ENCODE data around the gene CRABP2. TPM values are rescaled to one million over a fixed set of nuclear protein-coding genes. Genes with fewer than 3 reads are reported as not detected.
A peak's percentile ranks its signal among the peaks of the same experiment; 100 is the strongest.

The CRABP2 gene
- total RNA-seq, 1 donor from 2014 or later: not detected

DNA sequence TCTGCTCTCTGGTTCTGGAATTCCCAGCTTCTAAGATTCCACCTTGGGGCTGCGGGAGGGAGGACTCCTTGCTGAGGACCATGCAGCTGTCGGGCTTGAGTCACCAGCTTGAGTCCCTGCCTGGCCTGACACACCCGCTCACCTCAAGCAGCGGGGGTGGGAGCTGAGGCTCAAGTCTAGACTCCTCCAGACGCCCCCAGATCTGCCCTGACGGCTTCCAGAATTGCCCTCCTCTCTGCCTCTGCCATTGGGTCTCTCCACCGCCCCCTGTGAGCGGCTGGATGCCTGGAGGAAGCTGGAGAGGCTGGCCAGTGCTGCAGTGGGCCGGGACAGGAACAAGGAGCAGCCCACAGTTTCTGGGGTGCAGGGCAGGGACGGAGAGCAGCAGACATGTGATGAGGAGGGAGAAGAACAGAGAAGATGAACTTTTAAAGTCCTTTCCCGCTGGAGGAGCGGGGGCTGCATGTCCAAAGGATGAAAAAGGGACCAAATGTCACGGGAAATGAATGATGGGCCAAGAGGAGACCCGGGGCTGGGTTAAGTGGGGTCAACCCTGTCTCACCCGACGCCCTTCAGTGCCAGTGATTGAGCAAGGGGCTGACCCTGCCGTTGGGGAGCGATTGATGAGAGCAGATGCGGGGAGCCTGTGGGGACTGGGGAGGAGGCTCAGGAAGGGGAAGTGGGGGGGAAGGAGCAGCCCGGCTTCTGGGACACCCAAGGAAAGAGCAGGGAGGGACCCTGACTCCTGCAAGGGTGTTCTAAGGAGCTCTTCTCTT lies 13.5 kb downstream of the CRABP2 start:
- no peak for DNase-seq (ENCODE audit: low read depth in 2 of 2)

- no peak for DNase-seq (ENCODE audit: low read depth in 2 of 2)
Observed at GRCh38 chr1:156691191-156691590, 14.2 kb downstream of the CRABP2 start.

GRCh38 chr1:156690675-156691036 lies 14.7 kb downstream of the CRABP2 start:
- no peak for DNase-seq (ENCODE audit: low read depth in 2 of 2)

- DNase-seq (ENCODE audit: low read depth in 2 of 2): no peak
Observed at GRCh38 chr1:156689953-156690674, 15.3 kb downstream of the CRABP2 start.

DNA sequence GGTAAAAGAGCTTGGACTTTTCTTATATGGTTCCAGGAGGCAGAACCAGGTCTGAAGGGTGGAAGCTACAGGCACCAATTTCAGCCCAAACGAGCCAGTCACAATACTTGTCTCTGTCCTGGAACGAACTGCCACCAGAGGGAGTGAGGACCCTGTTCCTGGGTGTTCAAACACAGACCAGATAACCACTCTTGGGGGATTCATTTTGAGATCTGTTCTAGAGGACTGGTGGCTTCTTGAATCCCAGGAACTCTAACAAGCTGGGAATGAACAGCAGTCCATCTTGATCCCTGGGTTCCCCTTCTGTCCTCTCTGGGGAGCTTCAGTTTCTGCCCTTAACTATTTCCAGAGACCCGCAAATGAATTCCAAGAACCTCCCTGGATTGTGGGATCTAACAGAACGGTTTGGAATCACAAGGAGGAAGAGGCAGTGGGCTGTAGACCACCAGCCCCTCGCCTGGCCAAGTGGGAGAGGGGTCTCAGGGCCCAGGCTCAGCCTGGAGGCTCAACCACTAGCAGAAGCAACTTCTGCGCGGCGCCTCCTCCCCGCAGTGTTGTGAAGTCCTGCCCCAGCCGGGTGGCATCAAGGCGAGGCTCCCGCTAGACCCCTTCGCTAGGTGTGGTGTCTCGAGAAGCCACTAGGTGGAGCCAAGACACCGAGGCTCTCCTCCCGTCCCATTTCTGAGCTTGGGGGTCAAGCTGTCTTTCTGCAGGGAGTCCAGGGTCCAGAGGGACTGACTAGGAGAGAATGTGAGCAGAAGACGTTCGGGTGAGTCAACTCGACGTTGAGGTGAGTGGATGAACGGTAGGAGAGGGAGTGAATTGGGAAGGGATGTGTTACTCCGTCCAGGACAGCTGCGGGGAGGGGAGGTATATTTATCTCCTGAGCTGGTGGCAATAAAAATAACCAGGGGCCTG lies 16.1 kb downstream of the CRABP2 start:
- peak; percentile 71 to 75 for DNase-seq (ENCODE audit: low read depth in 2 of 2)

DNA sequence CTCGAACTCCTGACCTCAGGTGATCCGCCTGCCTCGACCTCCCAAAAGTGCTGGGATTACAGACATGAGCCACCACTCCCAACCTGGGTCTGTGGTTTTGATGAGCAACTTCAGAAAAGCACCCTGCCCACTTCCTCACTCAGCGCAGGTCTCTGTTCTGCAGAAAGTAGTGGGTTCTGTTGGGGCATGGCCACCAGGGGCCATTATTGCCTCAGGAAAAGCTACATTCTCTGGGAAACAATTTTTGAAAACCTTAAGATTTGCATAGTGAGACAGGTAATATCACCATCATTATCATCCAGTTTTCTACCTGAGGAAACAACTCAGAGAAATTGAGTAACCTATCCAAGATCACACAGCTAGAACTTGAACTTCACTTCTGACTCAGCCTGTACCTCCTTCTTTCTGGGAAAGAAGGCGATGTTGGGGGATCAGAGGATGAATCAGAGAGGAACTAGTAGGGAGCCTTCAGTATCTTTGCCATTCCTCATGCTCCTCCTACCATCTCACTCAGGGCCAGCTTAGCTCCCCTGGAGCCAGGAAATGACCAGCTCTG lies 21.1 kb downstream of the CRABP2 start:
- DNase-seq (ENCODE audit: low read depth in 2 of 2): no peak

- DNase-seq (ENCODE audit: low read depth in 2 of 2): no peak
Observed at GRCh38 chr1:156682166-156682890, 23.1 kb downstream of the CRABP2 start.

DNA sequence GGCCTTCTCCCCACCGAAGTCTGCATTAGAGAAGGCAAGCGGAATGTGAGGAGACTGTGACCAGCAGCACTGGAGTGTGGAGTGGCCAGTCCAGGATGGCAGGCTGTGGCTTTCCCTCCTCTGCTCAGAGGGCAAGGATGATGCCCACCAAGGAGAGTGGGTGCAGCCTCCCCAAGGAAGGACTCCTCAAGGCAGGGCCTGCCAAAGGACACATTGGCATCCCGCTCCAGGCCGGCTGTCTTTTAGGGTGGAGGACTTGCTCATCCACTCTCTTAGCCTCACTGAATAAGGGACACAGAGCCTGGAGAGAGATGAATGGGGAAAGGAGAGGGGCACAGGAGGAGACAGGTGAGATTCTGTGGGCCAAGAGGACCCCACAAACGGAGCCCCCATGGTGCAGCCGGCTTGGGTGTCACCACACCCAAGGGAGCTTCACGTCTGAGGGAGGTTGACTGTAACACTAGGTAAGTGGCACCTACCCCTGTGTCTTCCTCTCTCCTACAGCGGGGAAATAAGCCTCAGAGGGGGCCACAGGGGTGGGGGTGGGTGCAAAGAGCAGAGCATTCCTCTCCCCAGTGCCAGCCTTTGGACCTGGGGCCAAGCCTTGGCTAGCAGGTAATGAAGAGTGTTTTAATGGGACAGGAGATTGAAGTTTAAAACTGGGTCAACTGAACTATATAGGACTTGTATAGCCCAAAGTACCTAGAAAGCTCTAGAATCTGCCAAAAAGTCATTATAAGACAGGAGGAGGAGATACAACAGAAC lies 24.0 kb downstream of the CRABP2 start:
- no peak for DNase-seq (ENCODE audit: low read depth in 2 of 2)

GRCh38 chr1:156680056-156680455 lies 25.3 kb downstream of the CRABP2 start:
- no peak for DNase-seq (ENCODE audit: low read depth in 2 of 2)

DNA sequence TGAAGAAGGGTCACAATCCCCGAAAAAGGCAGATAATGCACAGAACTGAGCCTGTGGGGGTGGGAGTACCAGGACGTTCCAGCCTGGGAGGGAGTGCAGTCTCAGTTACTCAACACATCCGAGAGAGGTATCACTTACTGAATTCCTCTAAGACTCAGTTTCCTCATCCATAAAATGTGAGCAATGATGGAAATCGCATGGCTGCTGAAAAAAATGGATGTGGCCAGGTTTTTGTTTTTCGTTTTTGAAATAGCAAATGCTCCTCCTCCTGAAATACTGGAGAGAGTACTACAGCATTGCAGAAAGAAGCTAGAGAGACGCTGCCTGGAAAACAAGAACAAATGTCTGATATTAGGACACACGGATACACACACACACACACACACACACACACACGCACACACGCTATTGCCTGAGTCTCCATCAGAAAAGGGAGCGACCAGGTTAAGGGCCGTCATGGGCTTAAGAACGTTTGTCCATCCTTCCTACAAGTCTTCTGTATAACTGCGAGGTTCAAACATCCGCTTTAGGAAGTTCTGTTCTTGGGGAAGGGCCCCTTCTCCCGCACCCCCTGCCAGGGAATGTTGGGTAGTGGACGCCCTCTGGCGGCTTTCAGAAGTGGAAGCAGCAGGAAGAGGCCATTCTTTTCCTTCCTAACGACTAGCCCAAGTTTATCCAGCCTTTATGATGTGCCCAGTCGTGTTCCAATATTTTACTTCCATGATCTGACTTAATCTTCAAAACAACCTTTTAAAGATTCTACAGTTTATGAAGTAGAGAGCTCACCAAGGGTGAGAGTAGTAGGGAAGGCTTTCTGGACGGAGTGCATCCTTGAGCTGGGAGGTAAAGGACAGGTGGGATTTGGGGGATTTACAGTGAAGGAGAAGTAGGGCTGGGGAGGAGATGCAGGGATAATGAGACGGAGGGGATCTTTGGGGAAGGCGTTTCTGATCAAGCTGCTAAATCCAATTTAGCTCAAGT lies 27.5 kb downstream of the CRABP2 start:
- peak; percentile 84 to 88 for DNase-seq (ENCODE audit: low read depth in 2 of 2)

- DNase-seq (ENCODE audit: low read depth in 2 of 2): peak; percentile 69 to 77
Observed at GRCh38 chr1:156676820-156677615, 28.4 kb downstream of the CRABP2 start, which contains the start of gene NES. NES (minus strand) TSS chr1:156677407; CDS start chr1:156677264, 143 bp downstream.

DNA sequence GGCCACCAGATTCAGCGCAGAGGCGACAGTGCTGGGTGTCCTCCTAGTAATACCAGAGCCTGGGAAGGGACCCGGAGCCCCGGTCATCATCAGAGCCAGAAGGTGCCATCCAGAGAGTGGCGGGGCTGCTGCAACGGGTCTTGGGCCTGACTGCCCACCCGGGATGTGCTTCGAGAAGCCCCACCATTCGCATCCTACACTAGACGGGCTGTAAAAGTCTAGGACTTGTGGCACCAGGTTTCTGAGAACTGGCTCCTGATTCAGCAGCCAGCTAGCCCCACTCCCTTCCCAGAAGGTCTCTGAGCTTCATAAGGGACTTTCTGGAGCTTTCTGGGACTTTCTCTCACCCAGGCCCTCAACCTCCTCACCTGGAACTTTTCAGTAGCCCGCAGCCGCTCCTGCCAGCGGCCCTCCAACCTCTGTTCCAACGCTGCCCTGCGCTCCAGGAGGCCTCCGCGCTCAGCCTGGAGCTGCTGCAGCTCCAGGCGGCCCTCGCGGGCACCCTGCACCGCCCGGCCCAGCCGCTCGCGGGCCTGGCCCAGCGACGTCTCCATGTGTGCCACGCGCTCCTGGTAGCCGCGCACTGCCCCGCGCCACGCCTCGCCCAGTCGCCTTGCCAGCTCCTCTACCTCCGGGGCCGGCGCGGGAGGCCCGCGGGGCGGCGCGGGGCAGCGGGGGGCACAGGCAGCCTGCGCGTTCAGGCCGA lies 29.1 kb downstream of the CRABP2 start:
- peak; percentile 43 to 44 for DNase-seq (ENCODE audit: low read depth in 2 of 2)

DNA sequence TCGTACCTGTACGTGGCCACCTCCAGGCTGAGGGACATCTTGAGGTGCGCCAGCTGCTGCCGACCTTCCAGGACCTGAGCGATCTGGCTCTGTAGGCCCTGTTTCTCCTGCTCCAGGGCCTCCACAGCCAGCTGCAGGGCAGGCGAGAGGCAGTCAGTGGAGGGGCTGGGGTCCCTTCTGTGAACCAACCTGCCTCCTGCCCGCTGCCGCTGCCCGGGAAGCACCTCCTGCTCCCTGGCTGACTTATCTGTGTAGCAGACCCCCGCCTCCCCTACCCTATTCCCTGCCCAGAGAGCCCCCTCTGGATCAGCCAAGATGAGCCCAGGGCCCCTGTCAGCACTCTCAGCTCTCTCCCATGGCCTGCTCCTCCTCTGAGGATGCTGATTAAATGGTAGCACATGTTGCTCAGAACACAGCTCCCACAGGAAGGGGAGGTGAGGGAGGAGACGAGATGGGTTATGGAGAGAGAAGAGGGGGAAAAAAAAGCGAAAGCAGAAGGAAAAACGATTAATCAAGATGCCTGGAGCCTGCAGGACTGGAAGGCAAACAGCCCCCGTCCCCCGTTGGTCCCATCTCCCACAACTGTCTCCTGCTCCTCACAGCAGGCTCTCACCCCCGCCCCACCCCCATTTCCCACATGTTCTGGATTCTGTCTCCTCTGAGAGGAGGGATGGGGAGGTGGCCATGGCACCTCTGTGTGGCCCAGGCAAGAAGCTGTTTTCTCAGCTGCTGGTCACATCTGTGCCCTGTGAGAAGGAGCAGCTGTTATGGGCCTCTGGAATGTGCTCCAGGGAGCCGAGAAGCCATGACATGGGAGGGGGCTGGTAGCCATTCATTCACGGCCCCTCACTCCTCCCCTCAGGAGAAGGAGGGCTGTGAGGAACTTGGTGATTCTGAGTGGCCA lies 29.9 kb downstream of the CRABP2 start:
- DNase-seq (ENCODE audit: low read depth in 2 of 2): peak in 1 of 2 donors; percentile 21

- peak in 1 of 2 donors; percentile 25 for DNase-seq (ENCODE audit: low read depth in 2 of 2)
Observed at GRCh38 chr1:156673387-156674121, 31.8 kb downstream of the CRABP2 start.

- DNase-seq (ENCODE audit: low read depth in 2 of 2): no peak
Observed at GRCh38 chr1:156671804-156672203, 33.6 kb downstream of the CRABP2 start.

DNA sequence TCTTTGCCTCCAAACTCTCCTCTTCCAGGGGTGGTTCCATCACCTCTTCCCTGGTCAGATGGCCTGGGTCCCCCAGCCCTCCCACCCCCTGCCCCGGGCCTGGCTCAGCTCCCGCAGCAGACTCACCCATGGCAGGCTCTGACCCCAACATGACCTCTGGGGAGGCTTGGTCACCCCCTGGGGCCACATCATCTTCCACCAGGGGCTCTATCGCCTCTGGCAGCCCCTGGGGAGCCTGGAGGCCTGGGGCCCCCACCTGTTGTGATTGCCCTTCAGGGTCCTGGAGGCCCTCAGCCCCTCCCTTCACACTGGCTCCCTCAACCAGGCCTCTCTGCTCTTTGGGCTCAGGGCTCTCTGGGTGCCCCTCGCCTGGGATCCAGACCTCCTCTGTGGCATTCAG lies 34.6 kb downstream of the CRABP2 start:
- no peak for DNase-seq (ENCODE audit: low read depth in 2 of 2)

Data from lung microvascular endothelial cell (primary cell).